ENCODE measurements around the gene GLT6D1.

- TF ChIP-seq CTCF (IDR thresholded peaks at IDR 0.05) = no peak
- no peak for TF ChIP-seq POLR2A (IDR thresholded peaks at IDR 0.05)
These were observed 49.5 kb downstream of the GLT6D1 start for GRCh38 chr9:135589596-135590485.
